Nephron (organoid): Measurements from ENCODE around the gene LCN2.
A peak's percentile ranks its signal among the peaks of the same experiment; 100 is the strongest.

Experiments
- H3K27ac Mint-ChIP-seq, 3 experiments: 2 replicates each; pipeline ENCODE4 v1.8.0; 2020; ENCODE audit warnings: mixed read lengths in 3 of 3, mild to moderate bottlenecking in 2 of 3, moderate library complexity in 1 of 3
- H3K27me3 Mint-ChIP-seq: 2 replicates; pipeline ENCODE4 v1.8.0; 2021; ENCODE audit warnings: low read depth, mild to moderate bottlenecking, moderate library complexity, mixed read lengths
- H3K36me3 Mint-ChIP-seq: 2 replicates; pipeline ENCODE4 v1.8.0; 2020; ENCODE audit warnings: low read depth, mixed read lengths
- H3K4me1 Mint-ChIP-seq: 2 replicates; pipeline ENCODE4 v1.8.0; 2020; ENCODE audit warnings: mixed read lengths
- H3K4me3 Mint-ChIP-seq, 3 experiments: 2 replicates each; pipeline ENCODE4 v1.8.0; 2020; ENCODE audit warnings: mild to moderate bottlenecking in 3 of 3, mixed read lengths in 3 of 3, moderate library complexity in 2 of 3
- H3K9me3 Mint-ChIP-seq: 2 replicates; pipeline ENCODE4 v1.8.0; 2020; ENCODE audit warnings: mixed read lengths
- TF ChIP-seq, protein P1 (sequence below), 3 experiments: fragments of 200-600 bp; sonication (generic); IDR thresholded peaks; one replicate each; pipeline ENCODE4 v1.5.0; 2021; ENCODE audit warnings: antibody characterized with exemption in 3 of 3; ENCODE audit not compliant: unreplicated experiment in 3 of 3

LCN2 gene

DNA sequence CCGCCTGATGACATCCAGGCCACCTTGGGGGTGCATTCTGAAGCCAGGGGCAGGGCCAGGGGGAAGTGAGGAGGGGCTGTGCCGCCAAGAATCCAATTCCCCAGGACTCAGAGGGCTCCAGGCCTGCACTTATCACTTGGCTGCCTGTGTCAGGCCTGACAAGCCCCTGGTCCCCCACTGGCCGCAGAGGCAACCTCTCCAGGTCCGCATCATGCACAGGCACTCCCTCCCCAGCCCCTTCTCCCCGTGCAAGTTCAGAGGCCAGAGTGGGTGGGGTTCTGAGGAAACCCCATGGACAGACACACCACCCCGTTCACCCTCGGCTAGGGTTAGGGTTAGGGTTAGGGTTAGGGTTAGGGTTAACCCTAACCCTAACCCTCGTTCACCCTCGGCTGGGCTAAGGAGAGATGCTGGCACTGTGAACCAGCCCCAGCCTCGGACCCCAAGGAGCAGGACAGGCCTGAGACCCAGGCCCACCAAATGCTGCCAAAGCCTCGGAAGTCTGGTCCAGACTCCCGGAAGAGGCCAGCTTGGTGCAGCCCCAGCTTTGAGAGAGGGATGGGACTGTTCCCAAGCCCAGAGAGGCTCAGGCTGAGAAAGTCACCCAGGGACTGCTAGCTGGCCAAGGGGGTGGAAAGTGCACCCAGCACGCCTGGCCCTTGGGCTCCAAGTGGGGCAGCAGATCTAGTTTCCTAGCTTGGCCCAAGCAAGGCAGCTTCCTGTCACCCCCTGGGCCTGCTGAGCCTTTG, 4.9 kb downstream of the LCN2 start:
- no peaks in the 10 kb centered on the region for H3K9me3 Mint-ChIP-seq
- H3K27me3 Mint-ChIP-seq: no peaks in the 10 kb centered on the region
- no peak overlapping the region for H3K27ac Mint-ChIP-seq
- TF ChIP-seq, protein P1, sequence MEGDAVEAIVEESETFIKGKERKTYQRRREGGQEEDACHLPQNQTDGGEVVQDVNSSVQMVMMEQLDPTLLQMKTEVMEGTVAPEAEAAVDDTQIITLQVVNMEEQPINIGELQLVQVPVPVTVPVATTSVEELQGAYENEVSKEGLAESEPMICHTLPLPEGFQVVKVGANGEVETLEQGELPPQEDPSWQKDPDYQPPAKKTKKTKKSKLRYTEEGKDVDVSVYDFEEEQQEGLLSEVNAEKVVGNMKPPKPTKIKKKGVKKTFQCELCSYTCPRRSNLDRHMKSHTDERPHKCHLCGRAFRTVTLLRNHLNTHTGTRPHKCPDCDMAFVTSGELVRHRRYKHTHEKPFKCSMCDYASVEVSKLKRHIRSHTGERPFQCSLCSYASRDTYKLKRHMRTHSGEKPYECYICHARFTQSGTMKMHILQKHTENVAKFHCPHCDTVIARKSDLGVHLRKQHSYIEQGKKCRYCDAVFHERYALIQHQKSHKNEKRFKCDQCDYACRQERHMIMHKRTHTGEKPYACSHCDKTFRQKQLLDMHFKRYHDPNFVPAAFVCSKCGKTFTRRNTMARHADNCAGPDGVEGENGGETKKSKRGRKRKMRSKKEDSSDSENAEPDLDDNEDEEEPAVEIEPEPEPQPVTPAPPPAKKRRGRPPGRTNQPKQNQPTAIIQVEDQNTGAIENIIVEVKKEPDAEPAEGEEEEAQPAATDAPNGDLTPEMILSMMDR (IDR thresholded peaks at IDR 0.05; ENCODE audit: unreplicated experiment in 3 of 3): no peak
- no peak overlapping the region for H3K4me3 Mint-ChIP-seq
- H3K36me3 Mint-ChIP-seq: no peaks in the 10 kb centered on the region
- peaks cover 7% of the 10 kb centered on the region for H3K4me1 Mint-ChIP-seq

DNA sequence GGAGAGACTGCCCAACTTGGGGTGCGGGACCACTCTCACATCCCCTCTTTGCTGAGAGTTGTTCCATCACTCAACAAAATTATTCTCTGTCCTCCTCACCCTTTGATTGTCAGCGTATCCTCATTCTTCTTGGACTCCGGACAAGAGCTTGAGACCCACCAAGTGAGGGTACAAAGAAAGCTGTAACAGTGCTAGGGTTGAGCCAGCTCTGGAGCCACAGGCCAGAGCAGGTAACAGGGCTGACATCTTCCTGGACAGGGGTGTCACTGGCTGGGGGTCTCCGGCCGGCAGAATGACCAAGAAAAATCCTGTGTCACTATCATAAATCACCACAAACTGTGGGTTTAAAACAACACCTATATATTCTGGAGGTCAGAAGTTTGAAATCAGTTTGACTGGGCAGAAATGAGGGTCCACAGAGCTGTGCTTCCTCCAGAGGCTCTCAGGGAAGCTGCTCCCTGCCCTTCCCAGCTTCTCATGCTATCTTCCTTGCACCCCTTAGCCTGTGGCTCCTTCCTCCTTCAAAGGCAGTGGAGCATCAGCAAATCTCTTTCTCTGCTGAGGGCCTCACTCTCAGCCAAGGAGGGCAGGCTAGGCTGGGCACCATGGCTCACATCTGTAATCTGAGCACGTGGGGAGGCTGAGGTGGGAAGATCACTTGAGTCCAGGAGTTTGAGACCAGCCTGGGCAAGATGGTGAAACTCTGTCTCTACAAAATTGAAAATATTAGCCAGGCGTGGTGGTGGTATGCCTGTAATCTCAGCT, 6.7 kb downstream of the LCN2 start:
- peaks cover under 1% of the 10 kb centered on the region for H3K4me1 Mint-ChIP-seq
- no peaks in the 10 kb centered on the region for H3K36me3 Mint-ChIP-seq
- no peaks in the 10 kb centered on the region for H3K27me3 Mint-ChIP-seq
- TF ChIP-seq, protein P1 (IDR thresholded peaks at IDR 0.05; ENCODE audit: unreplicated experiment in 3 of 3): no peak
- H3K27ac Mint-ChIP-seq: no peak overlapping the region
- no peaks in the 10 kb centered on the region for H3K9me3 Mint-ChIP-seq
- no peak overlapping the region for H3K4me3 Mint-ChIP-seq

- Mint-ChIP-seq H3K9me3 (no peaks in the 10 kb centered on the region), H3K4me3 (peak overlapping the region; percentile 78 to 80 (median 79)), H3K27me3 (no peaks in the 10 kb centered on the region), H3K36me3 (peaks cover 14% of the 10 kb centered on the region), H3K4me1 (peaks cover 4% of the 10 kb centered on the region), H3K27ac (peak overlapping the region; percentile 48 to 66 (median 66))
- TF ChIP-seq, protein P1 (IDR thresholded peaks at IDR 0.05; ENCODE audit: unreplicated experiment in 3 of 3): no peak
Observed at GRCh38 chr9:128159522-128159783, 10.2 kb downstream of the LCN2 start.

DNA sequence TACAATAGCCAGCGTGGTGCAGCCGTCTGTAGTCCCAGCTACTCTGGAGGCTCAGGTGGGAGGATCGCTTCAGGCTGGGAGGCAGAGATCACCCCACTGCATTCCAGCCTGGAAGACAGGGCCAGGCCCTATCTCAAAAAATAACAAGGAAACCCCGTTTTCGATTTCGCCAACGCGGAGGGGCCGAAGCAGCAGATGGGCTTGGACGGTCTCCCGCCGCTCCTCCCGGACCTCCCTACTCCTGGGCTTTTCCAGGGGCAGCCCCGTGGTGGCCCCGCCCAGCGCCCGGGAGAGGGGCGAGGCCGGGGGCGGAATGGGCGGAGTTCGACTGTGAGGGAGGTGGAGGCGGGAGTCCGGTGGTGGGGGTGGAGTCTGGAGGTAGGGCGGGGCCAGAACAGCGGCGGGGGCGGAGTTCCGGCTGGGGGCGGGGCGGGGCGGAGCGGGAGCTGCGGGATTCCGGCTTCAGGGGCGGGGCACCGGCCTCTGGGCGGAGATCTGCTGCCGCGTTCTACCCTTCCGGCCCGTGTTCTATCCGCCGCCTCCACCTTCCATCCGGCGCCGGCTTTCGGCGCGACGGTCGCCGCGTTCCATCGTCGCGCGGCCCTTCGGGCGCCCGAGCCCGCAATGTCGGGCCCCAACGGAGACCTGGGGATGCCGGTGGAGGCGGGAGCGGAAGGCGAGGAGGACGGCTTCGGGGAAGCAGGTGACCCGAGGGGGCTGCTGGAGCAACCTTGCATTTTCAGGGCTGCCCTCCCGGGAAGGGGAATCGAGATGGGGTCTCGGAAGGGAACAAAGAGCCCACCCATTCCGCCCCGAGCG, 10.7 kb downstream of the LCN2 start, which contains the start of gene BBLN:
Gene BBLN, plus strand, starts transcription at position 482 of the 819 bp plus-strand sequence. Its CDS starts 143 bp downstream, at position 625.
- Mint-ChIP-seq H3K27ac (peak within 1 kb of the TSS; percentile 48 to 66 (median 66)), H3K4me1 (peaks cover 4% of the 10 kb centered on the region), H3K36me3 (peaks cover 18% of the 10 kb centered on the region), H3K9me3 (no peaks in the 10 kb centered on the region), H3K27me3 (no peaks in the 10 kb centered on the region), H3K4me3 (peak within 1 kb of the TSS; percentile 78 to 87 (median 84))
- TF ChIP-seq, protein P1 (IDR thresholded peaks at IDR 0.05; ENCODE audit: unreplicated experiment in 3 of 3): no peak

DNA sequence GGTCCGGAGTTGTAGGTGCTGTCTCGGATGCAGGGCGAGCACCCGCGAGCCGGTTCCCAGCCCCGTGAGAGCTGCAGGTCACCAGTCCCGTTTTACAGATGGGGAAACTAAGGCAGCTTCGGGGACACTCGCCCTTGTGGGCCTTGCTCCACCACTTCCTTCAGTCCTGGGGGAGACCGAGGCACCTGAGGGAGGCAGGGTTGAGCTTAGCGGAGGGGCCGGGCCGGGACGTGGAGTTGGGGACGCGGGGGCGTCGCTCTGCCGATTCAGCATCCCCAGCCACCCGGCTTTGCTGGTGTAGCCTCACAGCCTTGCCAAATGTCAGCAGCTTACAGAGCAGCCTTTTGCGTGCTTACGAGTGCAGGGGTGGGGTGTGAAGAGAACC, 11.3 kb downstream of the LCN2 start:
- peaks cover 18% of the 10 kb centered on the region for H3K36me3 Mint-ChIP-seq
- TF ChIP-seq, protein P1 (IDR thresholded peaks at IDR 0.05; ENCODE audit: unreplicated experiment in 3 of 3): no peak
- H3K9me3 Mint-ChIP-seq: no peaks in the 10 kb centered on the region
- H3K4me1 Mint-ChIP-seq: peaks cover 4% of the 10 kb centered on the region
- H3K4me3 Mint-ChIP-seq: peak overlapping the region; percentile 78 to 87 (median 84)
- H3K27me3 Mint-ChIP-seq: no peaks in the 10 kb centered on the region
- peak overlapping the region in 1 of 3 experiments; percentile 23 for H3K27ac Mint-ChIP-seq
